ENCODE data around the gene FAAP20.

The FAAP20 gene

GRCh38 chr1:2184934-2185333, 9.6 kb downstream of the FAAP20 start:
- H3K4me3 ChIP-seq (ENCODE audit: low read depth, low read length) = no peak overlapping the region

DNA sequence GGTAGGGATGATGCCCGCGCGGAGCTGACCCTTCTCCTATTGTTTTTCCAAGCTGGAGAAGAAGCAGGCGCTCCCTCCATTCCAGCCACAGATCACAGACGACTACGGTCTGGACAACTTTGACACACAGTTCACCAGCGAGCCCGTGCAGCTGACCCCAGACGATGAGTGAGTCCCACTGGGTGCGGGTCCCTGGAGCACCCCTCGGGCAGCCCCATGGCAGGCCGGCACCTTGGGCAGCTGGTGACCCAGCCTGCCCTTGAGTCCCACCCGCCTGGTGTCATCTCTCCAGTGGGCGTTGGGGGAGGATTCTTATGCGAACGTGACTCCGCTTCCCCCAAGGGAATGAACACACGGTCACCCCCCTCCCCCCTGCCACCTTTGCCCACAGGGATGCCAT, 10.0 kb downstream of the FAAP20 start:
- no peak overlapping the region for H3K4me3 ChIP-seq (ENCODE audit: low read depth, low read length)
- DNase-seq (ENCODE audit: low read depth) = no peak
- TF ChIP-seq, protein P1, sequence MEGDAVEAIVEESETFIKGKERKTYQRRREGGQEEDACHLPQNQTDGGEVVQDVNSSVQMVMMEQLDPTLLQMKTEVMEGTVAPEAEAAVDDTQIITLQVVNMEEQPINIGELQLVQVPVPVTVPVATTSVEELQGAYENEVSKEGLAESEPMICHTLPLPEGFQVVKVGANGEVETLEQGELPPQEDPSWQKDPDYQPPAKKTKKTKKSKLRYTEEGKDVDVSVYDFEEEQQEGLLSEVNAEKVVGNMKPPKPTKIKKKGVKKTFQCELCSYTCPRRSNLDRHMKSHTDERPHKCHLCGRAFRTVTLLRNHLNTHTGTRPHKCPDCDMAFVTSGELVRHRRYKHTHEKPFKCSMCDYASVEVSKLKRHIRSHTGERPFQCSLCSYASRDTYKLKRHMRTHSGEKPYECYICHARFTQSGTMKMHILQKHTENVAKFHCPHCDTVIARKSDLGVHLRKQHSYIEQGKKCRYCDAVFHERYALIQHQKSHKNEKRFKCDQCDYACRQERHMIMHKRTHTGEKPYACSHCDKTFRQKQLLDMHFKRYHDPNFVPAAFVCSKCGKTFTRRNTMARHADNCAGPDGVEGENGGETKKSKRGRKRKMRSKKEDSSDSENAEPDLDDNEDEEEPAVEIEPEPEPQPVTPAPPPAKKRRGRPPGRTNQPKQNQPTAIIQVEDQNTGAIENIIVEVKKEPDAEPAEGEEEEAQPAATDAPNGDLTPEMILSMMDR (conservative IDR thresholded peaks at IDR 0.05; ENCODE audit: low read depth, low read length) = no peak

More at GRCh38 chr1:2184934-2185333, 9.6 kb downstream of the FAAP20 start:
- TF ChIP-seq, protein P1 (conservative IDR thresholded peaks at IDR 0.05; ENCODE audit: low read depth, low read length) = no peak
- no peak for DNase-seq (ENCODE audit: low read depth)

GRCh38 chr1:2183937-2184334, 10.6 kb downstream of the FAAP20 start:
- TF ChIP-seq, protein P1 (conservative IDR thresholded peaks at IDR 0.05; ENCODE audit: low read depth, low read length) = no peak
- H3K4me3 ChIP-seq (ENCODE audit: low read depth, low read length) = no peak overlapping the region
- no peak for DNase-seq (ENCODE audit: low read depth)

DNA sequence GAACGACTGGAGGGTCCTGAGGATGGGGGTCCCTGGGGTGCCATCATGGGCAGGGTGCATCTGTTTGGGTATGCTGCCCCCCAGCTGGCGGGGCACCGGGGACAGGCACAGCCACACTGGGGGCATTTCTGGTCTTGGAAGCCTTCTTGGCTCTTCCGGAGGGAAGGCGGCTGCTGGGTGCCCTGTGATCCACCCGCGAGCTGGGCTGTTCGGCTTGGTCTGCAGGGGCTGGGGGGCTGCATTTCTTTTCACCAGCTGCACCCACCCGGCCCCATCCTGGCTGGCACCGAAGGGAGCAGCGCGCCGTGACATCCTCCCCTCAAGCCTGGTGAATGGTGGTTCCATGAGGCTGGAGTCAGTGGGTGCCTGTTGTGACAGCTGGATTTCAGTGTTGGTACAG, 12.2 kb downstream of the FAAP20 start:
- DNase-seq (ENCODE audit: low read depth) = no peak
- no peak overlapping the region for H3K4me3 ChIP-seq (ENCODE audit: low read depth, low read length)
- TF ChIP-seq, protein P1 (conservative IDR thresholded peaks at IDR 0.05; ENCODE audit: low read depth, low read length) = no peak

DNA sequence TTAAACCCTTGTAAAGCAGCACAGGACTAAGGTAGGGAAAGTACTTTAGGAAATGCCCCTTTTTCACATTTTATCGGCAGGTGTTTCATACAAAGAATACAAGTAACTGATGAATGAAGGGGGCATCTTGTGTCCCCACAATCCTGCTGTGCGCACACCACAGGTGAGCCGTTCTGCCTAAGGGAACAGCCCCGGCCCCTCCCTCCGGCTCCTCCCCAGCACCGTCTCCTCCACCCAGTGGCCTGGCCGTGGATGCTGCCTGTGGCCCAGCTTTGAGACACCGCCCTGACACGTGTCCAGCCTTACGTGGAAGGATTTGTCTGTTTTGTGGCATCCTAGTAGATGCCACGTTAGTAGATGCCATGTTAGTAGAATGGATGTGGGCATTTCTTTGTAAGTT, 12.8 kb downstream of the FAAP20 start:
- TF ChIP-seq, protein P1 (conservative IDR thresholded peaks at IDR 0.05; ENCODE audit: low read depth, low read length) = no peak
- no peak for DNase-seq (ENCODE audit: low read depth)
- H3K4me3 ChIP-seq (ENCODE audit: low read depth, low read length) = no peak overlapping the region

DNA sequence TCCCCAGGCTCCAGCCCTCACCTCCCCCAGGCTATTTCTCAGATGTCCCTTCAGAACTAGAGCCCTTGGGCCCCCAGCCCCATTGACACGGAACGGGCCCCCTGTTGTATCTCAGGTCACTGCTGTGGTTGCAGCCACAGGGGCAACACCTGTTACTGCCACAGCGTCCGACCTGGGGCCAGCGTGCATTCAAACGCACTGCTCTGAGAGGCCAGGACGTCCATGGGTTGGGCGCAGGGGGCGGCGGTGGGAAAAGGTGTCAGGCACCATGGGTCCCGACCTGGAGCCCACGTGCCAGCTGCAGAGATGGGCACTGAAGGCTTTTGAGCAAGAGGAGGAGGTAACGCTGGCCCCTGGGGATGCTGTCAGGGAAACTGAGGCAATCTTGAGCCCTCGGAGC, 13.3 kb downstream of the FAAP20 start:
- DNase-seq (ENCODE audit: low read depth) = no peak
- H3K4me3 ChIP-seq (ENCODE audit: low read depth, low read length) = no peak overlapping the region
- TF ChIP-seq, protein P1 (conservative IDR thresholded peaks at IDR 0.05; ENCODE audit: low read depth, low read length) = no peak

DNA sequence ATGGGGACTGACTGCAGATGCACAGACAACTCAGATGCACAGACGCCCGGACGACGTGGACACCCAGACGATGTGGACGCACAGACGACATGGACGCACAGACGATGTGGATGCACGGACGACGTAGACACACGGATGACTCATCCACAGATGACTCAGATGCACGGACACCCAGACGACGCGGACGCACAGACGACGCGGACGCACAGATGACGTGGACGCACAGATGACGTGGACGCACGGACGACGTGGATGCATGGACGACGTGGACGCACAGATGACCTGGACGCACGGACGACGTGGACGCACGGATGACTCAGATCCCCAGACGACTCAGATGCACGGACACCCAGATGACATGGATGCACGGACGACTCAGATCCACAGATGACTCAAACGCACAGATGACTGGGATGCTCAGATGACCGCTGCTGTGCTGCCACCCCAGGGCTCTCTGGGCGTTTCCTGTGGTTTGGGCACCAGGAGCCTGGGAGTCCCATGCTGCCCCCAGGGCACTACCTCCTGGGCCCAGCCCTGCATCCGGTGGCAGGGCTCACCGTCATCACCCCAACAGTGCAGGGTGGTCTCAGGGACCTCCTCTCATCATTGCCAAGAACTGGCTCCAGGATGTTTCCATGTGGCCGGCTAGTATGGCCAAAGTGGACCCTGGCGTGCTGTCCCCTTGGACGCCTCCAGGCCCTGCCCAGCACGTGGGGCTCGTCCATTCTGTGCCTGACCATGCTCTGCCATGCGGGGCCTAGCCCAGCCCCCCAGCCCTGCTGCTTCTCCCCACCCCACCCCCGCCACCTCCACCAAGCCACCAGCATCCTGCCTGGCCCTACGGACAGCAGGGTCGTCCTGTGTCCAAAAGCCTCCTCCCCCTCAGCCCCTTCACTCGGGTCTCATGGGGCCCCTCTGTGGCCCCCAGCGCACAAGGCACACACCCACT, 14.0 kb downstream of the FAAP20 start:
- TF ChIP-seq, protein P1 (conservative IDR thresholded peaks at IDR 0.05; ENCODE audit: low read depth, low read length) = no peak
- H3K4me3 ChIP-seq (ENCODE audit: low read depth, low read length) = no peak overlapping the region
- no peak for DNase-seq (ENCODE audit: low read depth)
